Subcutaneous abdominal adipose tissue (tissue), 5 donors: ENCODE data around the gene ACAP1.

ENCODE experiments used
- H3K27ac ChIP-seq: one replicate; pipeline ENCODE4 v1.7.0; 2013; ENCODE audit warnings: low read depth, mild to moderate bottlenecking, inconsistent platforms, low read length, moderate library complexity
- H3K27me3 ChIP-seq, 5 donors: one replicate each; pipeline ENCODE4 v1.7.0; 2013; ENCODE audit warnings: low read length in 5 of 5, inconsistent platforms in 1 of 5; ENCODE audit not compliant: control insufficient read depth in 5 of 5, insufficient read depth in 4 of 5
- H3K36me3 ChIP-seq, 5 donors: one replicate each; pipeline ENCODE4 v1.7.0; 2013; ENCODE audit warnings: low read length in 5 of 5; ENCODE audit not compliant: control insufficient read depth in 5 of 5, insufficient read depth in 5 of 5
- H3K4me1 ChIP-seq, 5 donors: one replicate each; pipeline ENCODE4 v1.7.0; 2013; ENCODE audit warnings: low read length in 5 of 5, mild to moderate bottlenecking in 3 of 5, moderate library complexity in 1 of 5; ENCODE audit not compliant: control insufficient read depth in 5 of 5, insufficient read depth in 5 of 5
- H3K4me3 ChIP-seq, 5 donors: one replicate each; pipeline ENCODE4 v1.7.0; 2013; ENCODE audit warnings: low read length in 5 of 5, low read depth in 1 of 5
- H3K9ac ChIP-seq, 5 donors: one replicate each; pipeline ENCODE4 v1.7.0; 2013; ENCODE audit warnings: low read length in 5 of 5, mild to moderate bottlenecking in 4 of 5, moderate library complexity in 3 of 5
- H3K9me3 ChIP-seq, 5 donors: one replicate each; pipeline ENCODE4 v1.7.0; 2013; ENCODE audit warnings: low read length in 5 of 5; ENCODE audit not compliant: control insufficient read depth in 5 of 5
- donor health status: healthy.
- donor health status: healthy.
- donor health status: healthy.
- donor health status: healthy.
- donor health status: healthy.

The ACAP1 gene

DNA sequence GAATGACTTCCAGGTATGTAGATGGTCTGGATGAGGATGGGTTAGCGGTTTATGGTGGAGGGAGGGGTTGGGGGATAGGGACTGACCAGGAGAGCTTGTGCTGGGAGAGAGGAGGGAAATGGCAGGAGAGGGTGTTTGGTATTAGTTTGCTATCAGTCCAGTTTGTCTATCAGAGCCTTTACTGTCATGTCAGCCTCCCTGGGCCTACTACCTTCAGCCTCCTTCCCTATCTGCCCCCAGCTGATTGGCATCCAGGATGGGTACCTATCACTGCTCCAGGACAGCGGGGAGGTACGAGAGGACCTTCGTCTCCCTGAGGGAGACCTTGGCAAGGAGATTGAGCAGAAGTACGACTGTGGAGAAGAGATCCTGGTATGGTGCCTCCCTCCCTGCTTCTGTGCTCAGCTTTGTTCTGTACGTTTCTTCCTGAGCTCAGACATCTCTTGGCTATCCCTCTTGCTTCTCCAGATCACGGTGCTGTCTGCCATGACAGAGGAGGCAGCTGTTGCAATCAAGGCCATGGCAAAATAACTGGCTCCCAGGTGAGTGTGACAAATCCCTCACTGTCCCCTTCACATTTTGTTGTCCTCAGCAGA lies 25.1 kb upstream of the ACAP1 start:
- H3K27me3 ChIP-seq = no peaks in the 10 kb centered on the region
- H3K27ac ChIP-seq = no peak overlapping the region
- H3K9ac ChIP-seq = no peak overlapping the region
- H3K4me3 ChIP-seq = no peak overlapping the region
- H3K36me3 ChIP-seq = peaks cover 7 to 49% (median 45%) of the 10 kb centered on the region in 5 donors
- no peaks in the 10 kb centered on the region for H3K9me3 ChIP-seq
- H3K4me1 ChIP-seq = peaks cover 17 to 63% (median 51%) of the 10 kb centered on the region in 5 donors

DNA sequence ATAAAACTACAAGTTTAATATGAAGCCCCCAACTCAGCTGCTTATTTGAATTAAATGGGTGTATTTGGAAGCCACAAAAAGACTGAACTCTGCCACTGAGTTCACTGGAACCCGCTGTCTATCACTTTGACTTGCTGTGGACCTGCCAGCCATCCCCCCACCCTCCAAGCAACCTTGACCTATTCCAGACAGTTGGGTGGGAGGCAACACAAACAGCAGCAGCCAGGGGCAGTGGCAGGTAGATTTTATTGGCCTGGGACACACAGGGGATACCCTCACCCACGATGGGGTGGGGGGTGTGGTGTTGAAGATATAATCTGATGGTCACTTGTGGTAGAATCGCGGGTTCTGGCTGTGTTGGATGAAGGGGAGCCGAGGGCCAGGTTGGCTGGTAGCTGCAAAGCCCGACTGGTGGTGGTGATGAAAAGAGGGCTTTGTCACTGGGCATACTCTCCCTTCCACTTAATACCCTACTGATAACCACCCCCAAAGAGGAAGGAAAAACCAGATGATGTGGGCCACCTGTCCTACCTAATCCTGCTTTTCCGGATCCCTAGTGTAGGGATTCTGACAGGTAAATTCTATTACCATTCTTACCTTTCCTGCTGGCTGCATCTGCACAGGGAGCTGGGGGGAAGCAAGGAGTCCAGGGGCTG lies 23.8 kb upstream of the ACAP1 start:
- no peak overlapping the region for H3K27ac ChIP-seq
- H3K4me3 ChIP-seq = no peak overlapping the region
- no peak overlapping the region for H3K9ac ChIP-seq
- H3K27me3 ChIP-seq = no peaks in the 10 kb centered on the region
- peaks cover 7 to 56% (median 51%) of the 10 kb centered on the region in 5 donors for H3K36me3 ChIP-seq
- H3K4me1 ChIP-seq = peaks cover 15 to 60% (median 47%) of the 10 kb centered on the region in 5 donors
- H3K9me3 ChIP-seq = no peaks in the 10 kb centered on the region

DNA sequence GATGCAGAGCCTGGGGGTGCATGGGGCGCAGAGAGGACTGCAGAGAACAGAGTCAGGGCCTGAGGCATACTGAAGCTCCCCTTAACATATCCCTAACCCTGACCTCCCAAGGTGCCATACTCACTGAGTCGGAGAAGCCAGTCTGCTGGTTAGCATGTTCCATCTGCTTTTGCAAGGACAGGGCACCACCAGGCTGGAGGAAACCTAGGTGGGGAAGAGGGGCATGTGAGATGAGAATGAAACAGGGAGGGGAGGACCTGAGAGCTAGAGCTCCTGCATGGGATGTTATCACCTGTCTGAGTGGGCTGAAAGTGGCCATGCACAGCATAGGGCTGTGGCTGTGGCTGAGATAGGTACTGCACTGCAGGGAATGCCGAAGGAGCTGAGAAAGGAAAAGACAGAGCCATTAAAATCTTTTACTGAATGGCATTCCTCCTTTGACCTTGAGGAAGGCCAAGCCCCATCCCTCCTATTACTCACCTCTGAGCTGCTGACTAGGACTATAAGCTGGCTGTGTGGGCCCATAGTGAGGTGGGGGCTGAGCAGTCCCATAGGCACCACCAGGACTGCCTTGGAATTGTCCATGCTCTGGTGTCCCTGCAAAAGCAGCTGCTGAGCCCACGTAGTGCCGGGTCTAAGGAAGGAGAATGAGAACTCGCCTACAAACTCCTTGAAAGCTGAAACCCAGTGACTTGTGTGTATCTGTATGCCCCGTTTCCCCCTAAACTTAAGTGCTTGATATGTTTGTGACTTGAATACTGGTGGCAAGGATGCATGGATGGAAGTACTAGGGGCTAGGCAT lies 23.0 kb upstream of the ACAP1 start:
- Histone ChIP-seq H3K9ac (no peak overlapping the region), H3K4me1 (peaks cover 15 to 57% (median 44%) of the 10 kb centered on the region in 5 donors), H3K27me3 (no peaks in the 10 kb centered on the region), H3K27ac (no peak overlapping the region), H3K4me3 (peak overlapping the region in 1 of 5 donors; percentile 20), H3K36me3 (peaks cover 7 to 63% (median 58%) of the 10 kb centered on the region in 5 donors), H3K9me3 (no peaks in the 10 kb centered on the region)

DNA sequence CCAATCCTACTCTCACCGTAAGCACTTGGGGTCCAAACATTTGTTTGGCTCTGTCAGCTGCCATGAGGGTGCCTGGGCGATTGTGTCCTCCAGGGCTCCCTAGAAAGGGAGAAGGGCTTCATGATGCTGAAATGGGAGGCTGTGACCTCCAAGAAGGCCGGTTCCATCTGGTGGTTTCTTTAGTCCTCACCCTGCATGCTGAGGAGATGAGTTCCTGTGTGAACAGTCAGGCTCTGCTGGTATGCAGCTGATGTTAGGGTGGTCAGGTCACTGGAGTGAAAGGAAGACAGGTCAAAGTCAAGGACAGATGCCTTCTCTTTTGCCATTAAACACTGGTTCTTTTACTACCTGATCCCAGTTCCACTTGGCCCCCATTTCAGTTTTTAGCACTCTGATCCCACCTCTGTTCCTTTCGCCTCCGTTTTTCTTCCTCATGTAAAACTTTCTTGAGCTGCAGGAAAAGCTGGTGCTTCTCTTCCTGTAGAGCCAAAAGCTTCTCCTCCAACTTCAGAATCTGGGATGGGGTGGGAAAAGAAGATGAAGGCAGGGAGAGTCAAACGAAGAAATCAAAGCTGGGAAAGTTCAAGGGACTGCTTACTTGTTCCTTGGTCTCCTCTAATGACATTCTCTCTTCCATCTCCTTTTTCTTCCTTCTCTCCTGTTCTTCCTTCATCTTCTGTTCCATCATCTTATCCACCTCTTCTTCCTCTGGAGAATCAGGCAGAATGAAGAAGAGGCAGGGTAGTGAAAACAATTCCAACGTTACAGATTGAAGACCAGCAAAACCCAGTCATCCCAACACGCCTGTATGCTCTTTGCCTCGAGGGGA lies 22.2 kb upstream of the ACAP1 start:
- Histone ChIP-seq H3K9ac (peak overlapping the region; percentile 75 to 92 (median 84)), H3K36me3 (peaks cover 7 to 71% (median 66%) of the 10 kb centered on the region in 5 donors), H3K27ac (peak overlapping the region; percentile 90), H3K27me3 (no peaks in the 10 kb centered on the region), H3K9me3 (no peaks in the 10 kb centered on the region), H3K4me1 (peaks cover 10 to 49% (median 40%) of the 10 kb centered on the region in 5 donors), H3K4me3 (peak overlapping the region; percentile 68 to 87 (median 80))

DNA sequence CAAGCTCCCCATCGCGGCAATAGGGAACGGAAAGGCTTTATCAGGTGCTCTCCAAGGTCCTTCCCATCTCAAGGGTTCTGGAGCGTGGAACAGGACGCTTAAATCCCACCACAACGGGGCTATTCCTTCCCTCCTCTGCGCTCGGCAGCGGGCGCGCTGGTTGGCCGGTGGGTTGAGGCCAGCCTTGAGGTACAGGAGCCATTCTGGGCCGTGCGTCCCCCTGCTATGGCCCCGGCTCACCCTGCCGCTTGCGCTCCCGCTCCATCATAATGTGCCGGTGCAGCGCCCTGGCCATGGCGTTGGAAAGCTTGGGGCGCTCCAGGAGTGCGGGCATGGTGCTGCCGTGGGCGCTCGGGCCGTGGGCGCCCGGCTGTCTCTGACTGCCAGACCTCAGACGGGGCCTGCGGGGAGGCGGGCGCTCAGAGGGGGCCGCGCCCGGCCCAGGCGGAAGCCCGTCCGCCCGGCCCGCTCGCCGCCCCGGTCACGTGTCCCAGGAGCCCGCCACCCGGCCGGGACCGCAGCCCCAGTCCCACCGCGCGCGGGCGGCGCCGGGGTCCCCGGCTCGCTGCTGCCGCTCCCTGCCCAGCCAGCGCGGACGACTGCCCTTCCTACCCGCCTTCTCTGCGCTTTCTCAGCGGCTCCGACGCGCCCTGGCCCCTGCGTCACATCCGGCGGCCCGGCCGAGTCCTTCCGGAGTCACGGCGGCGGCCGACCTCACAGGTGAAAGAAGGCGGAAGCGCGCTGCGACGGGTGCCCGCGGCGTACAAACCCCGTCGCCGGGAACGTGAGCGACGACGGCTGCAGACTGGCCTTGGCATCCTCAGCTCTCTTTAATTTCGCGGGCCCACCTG lies 21.4 kb upstream of the ACAP1 start, which contains the start of gene GPS2:
Gene GPS2 (minus strand): TSS at position 642 of the 851 bp plus-strand sequence. CDS start 308 bp downstream, at position 334.
- H3K36me3 ChIP-seq = peaks cover 7 to 65% (median 62%) of the 10 kb centered on the region in 5 donors
- H3K27ac ChIP-seq = peak within 1 kb of the TSS; percentile 90
- no peaks in the 10 kb centered on the region for H3K27me3 ChIP-seq
- H3K4me3 ChIP-seq = peak within 1 kb of the TSS; percentile 68 to 87 (median 80)
- peaks cover 5 to 41% (median 31%) of the 10 kb centered on the region in 5 donors for H3K4me1 ChIP-seq
- H3K9ac ChIP-seq = peak within 1 kb of the TSS; percentile 75 to 92 (median 84)
- no peaks in the 10 kb centered on the region for H3K9me3 ChIP-seq

DNA sequence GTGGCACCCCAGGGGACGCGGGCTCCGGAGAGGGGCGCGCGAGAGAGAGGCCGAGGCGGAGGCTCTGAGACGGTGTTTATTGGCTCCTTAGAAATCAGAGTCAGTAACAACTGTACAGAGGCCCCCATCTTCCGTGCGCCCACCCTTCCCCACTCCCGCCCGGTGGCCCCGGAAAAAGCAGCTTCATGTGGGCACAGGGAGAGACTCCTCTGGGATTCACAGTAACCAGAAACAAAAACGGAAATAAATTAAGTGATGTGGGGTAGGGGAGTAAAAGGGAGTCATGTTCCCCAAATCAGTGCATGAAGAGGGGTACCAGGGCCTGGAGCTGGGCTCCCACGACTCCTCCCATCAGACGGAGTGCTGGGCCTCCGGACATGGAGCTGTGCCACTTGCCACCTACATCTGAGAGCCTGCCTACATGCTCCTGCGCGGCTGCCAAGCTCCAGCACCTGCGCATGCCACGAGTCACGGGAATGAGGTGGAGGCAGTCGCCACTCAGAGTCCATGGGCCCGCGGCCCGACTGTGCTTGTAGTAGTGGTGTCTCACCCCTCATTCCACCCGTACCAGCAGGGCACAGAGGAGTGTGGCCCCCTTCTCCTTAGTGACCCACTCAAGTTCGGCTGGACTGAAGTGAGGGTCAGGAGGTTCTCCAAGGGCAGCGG lies 20.6 kb upstream of the ACAP1 start:
- peak overlapping the region; percentile 31 to 87 (median 80) for H3K4me3 ChIP-seq
- H3K27me3 ChIP-seq = no peaks in the 10 kb centered on the region
- H3K36me3 ChIP-seq = peaks cover 2 to 64% (median 61%) of the 10 kb centered on the region in 5 donors
- peaks cover 5 to 33% (median 29%) of the 10 kb centered on the region in 5 donors for H3K4me1 ChIP-seq
- peak overlapping the region in 4 of 5 donors; percentile 77 to 87 (median 82) for H3K9ac ChIP-seq
- no peaks in the 10 kb centered on the region for H3K9me3 ChIP-seq
- peak overlapping the region; percentile 90 for H3K27ac ChIP-seq

DNA sequence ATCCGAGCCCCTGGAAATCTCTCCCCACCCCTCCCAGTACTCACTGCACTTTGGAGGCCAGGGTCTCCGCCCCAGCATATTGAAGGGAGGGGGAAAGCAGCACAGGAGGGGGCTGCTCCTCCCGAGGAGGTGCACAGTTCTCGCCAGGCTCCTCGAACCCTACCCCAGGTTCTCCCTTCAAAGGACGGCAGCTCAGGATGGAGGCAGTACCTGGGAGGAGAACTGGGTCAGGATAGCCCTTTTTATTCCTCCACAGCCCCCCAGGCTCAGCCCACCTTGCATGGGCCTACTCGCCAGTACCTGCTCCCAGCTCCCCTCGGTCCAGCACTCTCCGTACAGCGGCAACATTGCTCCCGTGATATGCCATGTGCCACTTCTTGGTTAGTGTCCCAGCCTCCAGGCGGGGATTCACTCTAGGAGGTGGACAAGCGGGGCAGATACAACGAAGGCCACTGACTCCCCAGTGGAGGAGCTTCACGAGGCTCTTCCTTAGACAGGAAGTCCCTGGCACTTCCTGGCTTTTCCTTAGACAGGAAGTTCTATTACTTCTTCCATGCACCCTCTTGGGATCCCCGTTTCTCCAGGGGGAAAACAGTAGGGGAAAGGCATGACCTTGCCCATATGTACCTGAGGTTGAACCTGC lies 19.0 kb upstream of the ACAP1 start:
- Histone ChIP-seq H3K27ac (no peak overlapping the region), H3K36me3 (peaks cover 0 to 67% (median 64%) of the 10 kb centered on the region in 5 donors), H3K4me1 (peaks cover 3 to 33% (median 28%) of the 10 kb centered on the region in 5 donors), H3K4me3 (no peak overlapping the region), H3K9ac (no peak overlapping the region), H3K27me3 (no peaks in the 10 kb centered on the region), H3K9me3 (no peaks in the 10 kb centered on the region)

DNA sequence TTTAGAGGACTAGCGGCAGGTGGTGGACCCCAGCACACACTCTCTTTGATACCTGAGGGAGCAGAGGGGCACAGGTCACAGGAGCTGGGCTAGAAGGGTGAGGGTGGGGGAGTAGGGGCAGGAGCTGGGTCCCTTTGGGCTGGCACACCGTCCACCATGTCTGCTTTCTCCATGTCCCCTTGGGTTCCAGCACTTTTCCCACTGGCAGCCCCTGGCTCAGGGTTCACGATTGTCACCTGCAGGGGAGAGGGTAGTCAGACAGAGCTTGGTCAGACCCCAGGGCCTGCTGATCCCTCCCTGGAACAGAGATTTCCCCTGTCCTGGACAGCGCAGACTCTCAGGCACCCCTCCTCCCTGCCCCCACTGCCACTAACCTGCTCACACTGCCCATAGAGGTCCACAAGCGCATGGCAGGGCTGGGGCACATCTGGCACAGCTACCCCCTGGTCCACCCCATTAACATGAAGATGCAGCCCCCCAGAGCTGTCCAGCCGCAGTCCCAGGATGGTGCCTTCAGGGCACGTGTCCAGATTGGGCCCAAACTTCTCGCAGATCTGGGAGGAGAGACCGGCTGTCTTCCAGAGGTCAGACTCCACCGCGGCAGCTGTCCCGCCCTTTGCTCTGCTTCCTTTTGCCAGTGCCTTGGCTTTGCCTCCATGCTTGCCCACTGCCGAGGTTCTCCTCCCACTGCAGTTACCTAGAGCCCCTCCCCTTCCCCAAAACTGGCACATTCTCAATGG lies 18.0 kb upstream of the ACAP1 start:
- H3K4me3 ChIP-seq = no peak overlapping the region
- peaks cover 0 to 67% (median 64%) of the 10 kb centered on the region in 5 donors for H3K36me3 ChIP-seq
- no peaks in the 10 kb centered on the region for H3K27me3 ChIP-seq
- peaks cover 3 to 24% (median 24%) of the 10 kb centered on the region in 5 donors for H3K4me1 ChIP-seq
- H3K9ac ChIP-seq = no peak overlapping the region
- no peaks in the 10 kb centered on the region for H3K9me3 ChIP-seq
- no peak overlapping the region for H3K27ac ChIP-seq
